HG03045 (cell line): ENCODE measurements around the gene TNFAIP8.

Experiments
- ATAC-seq: cut with Tn5 transposase; IDR thresholded peaks from one replicate; pipeline ENCODE4 v1.9.1; 2021; ENCODE audit warnings: mild to moderate bottlenecking, moderate library complexity; ENCODE audit not compliant: unreplicated experiment

TNFAIP8 gene

DNA sequence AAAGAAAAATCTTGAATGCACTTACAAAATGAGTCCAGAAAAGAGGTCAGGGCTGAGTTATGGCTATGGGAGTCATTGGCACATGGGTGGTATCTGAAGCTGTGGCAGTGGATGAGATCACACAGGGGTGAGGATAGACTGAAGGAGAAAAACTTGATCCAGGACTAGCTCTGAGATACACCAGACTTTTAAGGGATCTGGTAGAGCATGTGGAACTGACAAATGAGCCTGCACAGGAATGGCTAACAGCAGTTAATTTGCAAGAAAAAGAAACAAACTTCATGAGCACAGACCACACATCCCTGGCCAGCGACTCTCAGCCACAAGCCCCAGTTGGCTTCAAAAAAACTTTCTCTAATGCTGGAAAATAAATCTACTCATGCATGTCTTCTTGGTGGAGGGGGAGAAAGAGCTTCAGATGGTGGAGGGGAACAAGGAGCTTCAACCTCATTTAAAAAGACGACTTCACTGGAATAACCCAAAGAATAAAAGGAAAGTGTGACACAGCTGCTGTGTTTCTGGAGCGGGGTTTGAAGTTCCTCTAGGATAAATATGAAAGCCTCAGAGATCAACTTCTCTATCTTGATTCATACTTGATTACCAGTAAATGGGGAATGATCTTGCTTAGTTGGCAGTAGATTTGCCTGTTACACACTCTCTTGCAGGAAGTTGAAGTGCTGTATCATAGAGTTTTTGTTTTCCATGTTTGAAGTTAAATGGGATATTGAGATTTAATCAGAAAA, 33.6 kb downstream of the TNFAIP8 start:
- ATAC-seq = no peak

DNA sequence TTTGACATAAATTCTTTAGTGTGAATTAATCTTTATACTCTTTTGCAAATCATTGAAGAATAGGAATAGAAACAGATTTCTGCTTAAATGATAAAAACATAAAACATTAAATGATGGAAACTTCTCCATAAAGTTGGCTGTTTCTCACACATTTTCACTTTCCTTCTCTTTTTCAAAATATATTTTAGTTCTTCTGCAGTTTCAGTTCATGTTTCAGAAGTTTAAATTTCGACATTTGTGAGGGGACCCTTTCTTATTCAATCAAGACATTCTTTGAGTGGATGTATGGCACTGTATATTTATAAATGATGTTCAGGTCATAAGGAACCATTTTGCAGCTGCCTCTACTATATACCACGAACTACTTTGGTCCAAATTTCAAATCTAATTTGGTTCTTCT, 34.6 kb downstream of the TNFAIP8 start:
- ATAC-seq = no peak

GRCh38 chr5:119393201-119393691, 37.4 kb downstream of the TNFAIP8 start:
- no peak for ATAC-seq

DNA sequence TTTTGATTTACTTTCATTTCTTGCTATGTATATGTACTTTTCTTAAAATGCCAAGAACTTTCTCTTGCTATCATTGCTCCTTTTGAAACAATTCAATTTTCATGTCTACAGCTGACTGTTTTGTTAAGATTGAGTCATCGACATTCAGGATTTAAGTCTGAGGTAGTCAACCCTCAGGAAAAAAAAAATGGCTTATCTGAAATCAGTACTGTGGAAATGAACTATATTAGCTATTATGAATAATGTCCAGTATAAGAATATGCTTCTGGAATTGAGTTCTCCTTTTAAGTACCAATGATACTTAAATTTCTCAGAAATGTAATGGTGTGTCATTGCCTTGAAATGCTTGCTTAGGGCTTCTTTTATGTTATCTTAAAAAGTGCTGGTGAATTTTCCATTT, 37.9 kb downstream of the TNFAIP8 start:
- ATAC-seq = no peak

DNA sequence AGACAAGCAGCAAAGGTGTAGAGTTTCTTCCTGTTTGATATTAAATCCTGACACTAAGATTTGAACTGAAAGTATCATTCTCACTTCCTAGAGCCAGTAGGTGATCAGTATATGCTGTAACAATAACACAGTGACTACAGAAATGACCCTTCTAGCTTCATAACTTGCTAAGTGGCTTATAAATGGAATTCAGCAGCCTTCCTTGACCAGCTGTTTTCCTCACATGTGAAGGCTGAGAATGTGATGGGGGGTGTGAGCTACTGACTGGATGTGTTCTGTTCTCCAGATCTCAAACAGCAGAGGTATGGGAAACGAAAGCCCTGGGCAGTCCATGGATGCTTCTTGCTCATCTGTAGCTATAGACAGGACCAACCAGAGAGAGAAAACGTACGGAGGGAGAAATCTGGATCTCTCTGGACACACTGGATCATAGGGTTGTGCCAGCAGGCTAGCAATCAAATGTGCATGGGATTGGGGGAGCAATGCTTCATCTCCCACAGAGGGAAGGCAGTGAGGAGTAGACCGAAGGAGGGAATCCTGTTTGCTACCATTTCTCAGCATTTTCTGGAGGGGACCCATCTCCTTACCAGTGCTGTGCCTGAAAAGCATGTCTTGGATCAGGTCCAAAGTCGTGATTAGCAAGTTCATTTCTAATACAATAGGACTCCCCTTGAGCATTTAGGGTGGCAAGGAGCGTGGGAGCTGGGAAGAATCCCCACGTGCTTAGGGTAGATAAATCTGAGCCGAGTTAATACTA, 39.4 kb downstream of the TNFAIP8 start:
- ATAC-seq = peak; percentile 37

- ATAC-seq = no peak
Observed at GRCh38 chr5:119396030-119396664, 40.3 kb downstream of the TNFAIP8 start.

DNA sequence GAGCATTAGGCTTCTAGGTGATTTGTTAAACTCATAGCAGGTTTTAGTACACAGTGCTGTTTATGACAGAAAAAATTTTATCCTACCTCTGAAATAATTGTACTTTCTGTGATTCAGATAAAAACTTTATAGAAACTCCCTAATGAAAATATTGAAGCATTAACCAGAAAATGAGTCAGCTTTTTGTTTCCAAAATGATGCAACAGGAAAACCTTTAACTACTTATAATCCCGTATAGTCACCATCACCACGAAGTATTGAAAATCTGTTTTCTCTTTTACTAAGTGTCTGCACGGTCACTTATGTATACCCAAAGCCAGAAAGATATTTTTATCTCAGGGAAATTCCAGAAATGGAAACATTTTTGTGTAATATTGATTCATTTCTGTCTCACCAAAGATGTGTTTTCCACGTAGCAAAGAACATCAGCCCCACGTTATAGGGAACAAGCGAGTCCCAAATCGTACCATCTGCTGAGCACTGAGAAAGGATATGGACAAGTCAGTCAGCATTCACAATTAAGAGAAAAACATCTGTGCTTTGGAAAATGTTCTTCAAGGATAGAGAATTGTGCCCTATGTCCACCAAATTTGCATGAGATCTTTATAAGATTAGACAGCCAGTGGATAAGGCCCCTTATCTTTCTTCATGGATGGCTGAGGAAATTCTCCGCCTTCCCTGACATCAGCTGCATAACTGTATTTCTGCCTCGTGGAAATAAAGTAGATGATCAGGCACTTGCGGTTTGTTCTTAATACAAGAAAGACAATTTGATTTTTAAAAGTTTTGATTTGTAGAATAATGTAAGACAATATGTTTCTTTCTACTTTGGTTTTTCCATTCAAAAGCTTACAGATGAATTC, 41.9 kb downstream of the TNFAIP8 start:
- peak; percentile 62 for ATAC-seq

GRCh38 chr5:119398727-119399466, 43.1 kb downstream of the TNFAIP8 start:
- no peak for ATAC-seq

DNA sequence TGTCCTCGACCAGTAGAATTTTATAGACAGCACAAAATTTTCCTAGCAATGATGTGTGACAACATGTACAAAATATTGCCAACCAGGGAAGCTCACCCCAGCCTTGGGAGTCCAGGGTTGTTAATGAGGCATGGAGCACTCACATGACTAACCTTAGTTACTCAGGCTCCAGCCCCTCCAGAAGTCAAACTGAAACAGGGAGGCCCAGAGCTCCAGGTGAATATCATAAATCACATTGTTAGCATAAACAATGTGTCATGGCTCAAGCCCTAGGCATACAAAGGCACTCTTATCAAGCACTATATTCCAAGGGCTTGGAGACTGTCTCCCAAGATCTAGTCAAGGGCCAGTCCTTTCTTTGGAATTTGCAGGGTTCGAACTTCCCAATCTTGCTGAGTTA, 44.4 kb downstream of the TNFAIP8 start:
- ATAC-seq = no peak

- ATAC-seq = no peak
Observed at GRCh38 chr5:119402081-119402480, 46.3 kb downstream of the TNFAIP8 start.

DNA sequence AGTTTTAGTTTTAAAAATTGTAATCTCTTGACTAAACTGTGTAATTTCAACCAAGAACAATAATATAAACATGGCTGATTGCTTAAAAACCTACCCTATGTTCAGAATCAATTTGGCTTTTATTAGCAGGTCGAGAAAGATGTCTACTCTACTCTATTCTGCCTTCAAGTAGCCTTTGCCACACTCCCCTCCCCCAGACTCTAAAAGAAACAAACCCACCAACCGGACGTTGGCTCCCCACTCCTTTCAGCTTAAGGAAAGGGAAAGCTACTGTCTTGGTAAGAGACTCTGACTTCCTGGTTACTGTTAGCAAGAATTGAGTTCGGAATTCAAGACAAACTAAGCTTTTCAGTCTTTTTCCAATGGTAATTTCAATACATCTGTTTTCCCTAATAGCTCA, 46.7 kb downstream of the TNFAIP8 start:
- no peak for ATAC-seq

DNA sequence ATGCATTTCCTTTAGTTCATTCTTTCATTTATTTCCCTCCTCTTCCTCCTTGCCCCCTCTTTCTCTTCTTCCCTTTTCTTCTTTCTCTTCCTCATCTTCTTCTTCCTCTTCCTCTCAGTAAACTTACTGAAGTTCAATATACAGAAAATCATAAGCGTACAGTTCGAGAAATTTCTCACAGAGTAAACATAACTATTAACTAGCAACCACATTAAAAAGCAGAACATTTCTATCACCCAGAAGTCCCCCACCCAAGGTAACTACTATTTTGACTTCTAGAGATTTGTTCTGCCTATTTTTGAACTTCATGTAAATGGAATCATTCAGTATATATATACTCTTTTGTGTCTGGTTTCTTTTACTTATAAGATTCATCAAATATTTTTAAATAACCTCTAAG, 48.2 kb downstream of the TNFAIP8 start:
- ATAC-seq = no peak

DNA sequence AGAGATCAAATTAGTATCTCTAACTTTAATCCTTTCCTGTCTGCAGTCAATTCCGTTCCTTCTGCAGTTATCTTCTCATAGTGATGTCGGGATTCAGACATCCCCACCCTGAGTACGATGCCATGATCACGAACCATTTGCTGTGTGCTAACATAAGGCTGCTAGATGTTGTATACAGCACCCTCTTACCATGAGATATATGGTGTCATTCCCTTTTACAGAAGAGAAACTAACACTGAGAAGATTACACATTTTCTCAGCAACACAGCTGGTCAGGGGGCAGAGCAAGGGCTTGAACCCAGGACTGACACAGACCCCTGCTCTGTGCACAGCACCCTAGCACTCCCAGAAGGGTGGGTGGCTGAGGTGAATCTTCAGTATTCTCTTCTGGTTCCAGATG, 49.6 kb downstream of the TNFAIP8 start:
- no peak for ATAC-seq

- no peak for ATAC-seq
Observed at GRCh38 chr5:119406551-119407110, 50.8 kb downstream of the TNFAIP8 start.

DNA sequence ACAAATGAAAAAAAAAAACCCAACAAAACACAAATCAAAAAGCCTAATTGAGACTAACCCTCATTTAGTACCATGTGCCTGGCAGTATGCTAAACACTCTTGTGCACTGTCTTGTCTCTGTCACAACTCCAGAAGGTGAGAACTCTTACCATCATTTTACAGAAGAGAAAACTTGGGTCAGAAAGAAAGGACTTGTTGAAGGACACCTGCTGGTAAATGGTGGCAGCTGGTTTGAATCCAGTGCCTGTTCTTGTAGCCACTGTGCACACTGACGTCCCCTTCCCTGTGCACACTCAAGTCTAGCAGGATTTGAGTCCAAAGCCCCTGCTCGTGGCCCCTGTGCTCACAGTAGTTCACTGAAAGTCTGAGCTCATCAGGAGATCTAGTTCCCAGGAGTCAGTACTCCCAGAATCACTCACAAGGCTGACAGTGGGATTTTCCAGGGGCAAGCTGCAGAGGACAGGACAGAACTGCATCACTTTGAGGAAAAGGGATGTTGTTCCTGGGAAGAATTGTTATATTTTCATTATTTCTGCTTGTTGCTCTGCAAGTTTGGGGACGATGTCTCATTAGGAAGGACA, 53.5 kb downstream of the TNFAIP8 start:
- no peak for ATAC-seq

GRCh38 chr5:119410448-119411159, 54.8 kb downstream of the TNFAIP8 start:
- ATAC-seq = peak; percentile 47

DNA sequence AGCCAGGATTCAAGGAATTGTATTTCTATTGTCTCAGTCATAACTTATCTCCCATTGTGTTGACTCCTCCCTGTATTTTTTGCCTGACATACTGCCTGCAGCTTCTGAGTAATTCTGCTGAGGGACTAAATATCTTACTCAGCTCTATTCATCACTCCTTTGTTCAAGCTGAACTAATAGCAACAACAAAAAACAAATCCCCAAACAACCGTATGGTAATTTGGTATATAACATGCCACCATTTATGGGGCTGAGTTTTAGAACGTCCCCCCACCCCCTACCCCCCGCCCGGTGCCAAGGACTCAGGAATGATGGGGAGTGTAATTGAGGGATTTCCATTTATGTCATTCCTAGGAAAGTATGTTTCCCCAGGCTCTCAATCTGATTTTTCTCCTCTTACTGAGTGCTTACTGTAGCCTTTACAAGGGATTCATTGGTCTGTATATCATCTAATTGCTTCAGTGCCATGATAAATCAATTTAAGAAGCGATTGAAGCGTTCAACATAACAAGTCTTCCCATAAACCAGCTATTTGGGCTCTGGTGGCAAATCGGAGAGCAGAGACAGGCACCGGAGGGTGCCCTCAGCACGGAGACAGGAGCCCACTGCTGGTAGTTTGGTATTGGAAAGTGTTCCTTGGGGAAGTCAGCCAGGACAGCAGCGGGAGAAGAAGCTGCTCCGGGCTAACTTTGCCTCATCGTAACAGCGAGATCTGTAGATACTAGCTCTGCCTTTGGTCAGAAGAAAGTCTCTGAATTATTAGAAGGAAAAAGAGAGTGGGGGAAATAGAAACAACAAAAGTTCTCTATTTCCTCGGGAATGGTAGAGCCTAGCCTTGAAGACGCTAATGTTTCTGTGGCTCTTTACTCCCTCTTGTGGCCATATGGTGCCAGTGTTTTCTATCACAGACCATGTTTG, 55.8 kb downstream of the TNFAIP8 start:
- ATAC-seq = no peak
